ENCODE results near the gene TSPAN32.
A peak's percentile ranks its signal among the peaks of the same experiment; 100 is the strongest.

TSPAN32 gene

GRCh38 chr11:2290351-2290841 lies 11.4 kb upstream of the TSPAN32 start:
- no peak for DNase-seq

GRCh38 chr11:2293531-2293971 lies 8.3 kb upstream of the TSPAN32 start:
- no peak for DNase-seq

GRCh38 chr11:2293984-2294925 lies 7.6 kb upstream of the TSPAN32 start:
- DNase-seq = no peak

GRCh38 chr11:2294926-2295290 lies 6.9 kb upstream of the TSPAN32 start:
- DNase-seq = no peak

- DNase-seq = no peak
These were observed 5.6 kb upstream of the TSPAN32 start for GRCh38 chr11:2295971-2296912.

- DNase-seq = no peak
These were observed 4.7 kb upstream of the TSPAN32 start for GRCh38 chr11:2296913-2297622.

- DNase-seq = no peak
These were observed 4.2 kb upstream of the TSPAN32 start for GRCh38 chr11:2297623-2298030.

GRCh38 chr11:2298131-2298794 lies 3.5 kb upstream of the TSPAN32 start:
- DNase-seq = no peak

- DNase-seq = no peak
These were observed 2.7 kb upstream of the TSPAN32 start for GRCh38 chr11:2298795-2299761.

GRCh38 chr11:2299773-2300172 lies 2.0 kb upstream of the TSPAN32 start:
- no peak for DNase-seq

GRCh38 chr11:2300290-2300935 lies 1.4 kb upstream of the TSPAN32 start:
- DNase-seq = peak; percentile 34

GRCh38 chr11:2300936-2301630 lies 730 bp upstream of the TSPAN32 start:
- DNase-seq = no peak

- DNase-seq = peak; percentile 30
These were observed 588 bp downstream of the TSPAN32 start for GRCh38 chr11:2302306-2302895.

- DNase-seq = no peak
These were observed 1.2 kb downstream of the TSPAN32 start for GRCh38 chr11:2302896-2303626.

GRCh38 chr11:2303627-2304505 lies 2.1 kb downstream of the TSPAN32 start:
- DNase-seq = no peak

- no peak for DNase-seq
These were observed 2.8 kb downstream of the TSPAN32 start for GRCh38 chr11:2304506-2305139.
